Measurements from ENCODE around the gene SF3B4. TPM values are rescaled to one million over a fixed set of nuclear protein-coding genes. Genes with fewer than 3 reads are reported as not detected.
A peak's percentile ranks its signal among the peaks of the same experiment; 100 is the strongest.

SF3B4 gene
- total and polyA plus RNA-seq, 2 of the 8 experiments (the other 6 are each of a cell fraction or from before 2014, with no cell fraction given), result 81.1 to 122 TPM

DNA sequence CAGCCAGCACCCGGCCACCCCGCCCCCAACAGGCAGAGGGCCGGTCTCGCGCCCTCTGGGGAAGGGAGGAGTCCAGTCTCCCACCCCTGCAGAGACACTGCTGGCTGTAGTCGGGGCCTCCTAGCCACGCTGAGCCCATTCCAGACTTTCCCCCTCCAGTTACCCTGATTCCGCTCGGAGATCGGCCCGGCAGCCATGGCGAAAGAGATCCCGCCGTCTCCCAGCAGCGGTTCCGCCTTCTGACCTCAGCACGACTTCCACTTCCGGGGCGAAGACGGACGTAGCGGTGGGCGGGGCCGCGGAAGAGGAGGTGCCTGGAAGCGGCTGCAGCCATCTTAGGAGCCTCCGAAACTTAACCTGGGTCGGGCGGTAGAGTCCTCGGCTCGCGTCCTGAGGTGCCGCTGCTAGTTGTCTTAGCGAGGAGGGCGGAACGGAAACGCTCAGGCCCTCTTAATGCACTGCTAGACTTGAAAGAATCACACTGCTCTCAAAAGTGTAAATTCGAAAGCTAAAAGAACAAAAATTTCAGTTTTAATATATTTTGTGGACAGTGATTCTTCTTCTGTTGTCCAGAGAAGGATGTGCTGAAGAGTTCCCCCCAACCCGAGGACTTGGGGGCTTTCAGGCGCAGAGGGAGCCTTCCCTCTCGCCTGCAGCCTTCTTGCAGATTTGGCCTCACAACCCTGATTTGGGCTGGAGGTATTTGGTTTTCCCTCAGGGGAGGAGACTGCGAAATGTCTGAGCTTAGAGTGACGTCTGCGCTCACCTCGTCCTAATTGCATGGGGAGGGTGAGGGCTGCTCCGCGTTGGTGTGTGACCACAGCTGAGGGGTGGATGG lies at the start of gene SF3B4 (continued):
- no peak for TF ChIP-seq EZH2 (IDR thresholded peaks at IDR 0.05; ENCODE audit: low read depth, low read length, severe bottlenecking)
- TF ChIP-seq POU5F1 (IDR thresholded peaks at IDR 0.05; ENCODE audit: low read depth, low read length), result no peak
- TF ChIP-seq TCF12 (IDR thresholded peaks at IDR 0.05; ENCODE audit: low read depth, low read length), result no peak
- peak; percentile 79 for TF ChIP-seq CREB1 (IDR thresholded peaks at IDR 0.05)
- TF ChIP-seq CBX5 (IDR thresholded peaks at IDR 0.05; ENCODE audit: low read depth, low read length), result no peak
- TF ChIP-seq ATF3 (IDR thresholded peaks at IDR 0.05; ENCODE audit: insufficient read depth, low read depth, low read length), result 0 out of 2 replicates have a peak, but pooled peaks have one; percentile 5
- TF ChIP-seq CHD7 (IDR thresholded peaks at IDR 0.05; ENCODE audit: insufficient replicate concordance, low read length), result no peak

Data from H1 (cell line).